Fibroblast of pulmonary artery (primary cell): Measurements from ENCODE around the gene LPCAT2.

Source experiments
- DNase-seq: peaks from one replicate; pipeline ENCODE4 v3.0.0-alpha.2; 2010; ENCODE audit warnings: low read depth
- H3K4me3 ChIP-seq: replicated peaks from 2 replicates; pipeline ENCODE4 v1.5.1; 2011; ENCODE audit warnings: low read depth, mild to moderate bottlenecking, control low read depth, low read length, moderate library complexity
- CTCF ChIP-seq: IDR thresholded peaks from 2 replicates; pipeline ENCODE4 v1.5.1; 2011; ENCODE audit warnings: mild to moderate bottlenecking, control low read depth, low read length, inconsistent platforms; ENCODE audit errors: missing control alignments

Gene LPCAT2

DNA sequence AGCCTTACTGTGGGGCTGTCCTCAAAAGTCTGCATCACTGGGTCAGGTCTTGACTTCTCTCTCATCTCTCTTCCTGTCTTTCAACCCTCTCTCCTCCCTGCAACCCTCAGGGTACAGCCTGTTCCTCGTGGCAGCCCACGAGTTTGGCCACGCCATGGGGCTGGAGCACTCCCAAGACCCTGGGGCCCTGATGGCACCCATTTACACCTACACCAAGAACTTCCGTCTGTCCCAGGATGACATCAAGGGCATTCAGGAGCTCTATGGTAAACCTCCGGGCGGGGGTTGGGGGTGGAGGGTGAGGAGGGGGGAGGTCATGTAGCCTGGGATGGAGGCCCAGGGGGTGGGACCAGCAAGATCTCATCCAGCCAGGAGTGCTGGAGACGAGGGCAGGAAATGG lies 17.2 kb upstream of the LPCAT2 start:
- DNase-seq, result no peak
- no peak for TF ChIP-seq CTCF
- H3K4me3 ChIP-seq, result no peak overlapping the region

GRCh38 chr16:55492756-55493380 lies 16.0 kb upstream of the LPCAT2 start:
- no peak overlapping the region for H3K4me3 ChIP-seq
- TF ChIP-seq CTCF, result no peak
- no peak for DNase-seq

- TF ChIP-seq CTCF, result peak; percentile 50
- H3K4me3 ChIP-seq, result no peak overlapping the region
- DNase-seq, result peak; percentile 96
Measured at GRCh38 chr16:55494994-55495421, 13.9 kb upstream of the LPCAT2 start.

- no peak for DNase-seq
Measured at GRCh38 chr16:55495616-55496289, 13.1 kb upstream of the LPCAT2 start.

DNA sequence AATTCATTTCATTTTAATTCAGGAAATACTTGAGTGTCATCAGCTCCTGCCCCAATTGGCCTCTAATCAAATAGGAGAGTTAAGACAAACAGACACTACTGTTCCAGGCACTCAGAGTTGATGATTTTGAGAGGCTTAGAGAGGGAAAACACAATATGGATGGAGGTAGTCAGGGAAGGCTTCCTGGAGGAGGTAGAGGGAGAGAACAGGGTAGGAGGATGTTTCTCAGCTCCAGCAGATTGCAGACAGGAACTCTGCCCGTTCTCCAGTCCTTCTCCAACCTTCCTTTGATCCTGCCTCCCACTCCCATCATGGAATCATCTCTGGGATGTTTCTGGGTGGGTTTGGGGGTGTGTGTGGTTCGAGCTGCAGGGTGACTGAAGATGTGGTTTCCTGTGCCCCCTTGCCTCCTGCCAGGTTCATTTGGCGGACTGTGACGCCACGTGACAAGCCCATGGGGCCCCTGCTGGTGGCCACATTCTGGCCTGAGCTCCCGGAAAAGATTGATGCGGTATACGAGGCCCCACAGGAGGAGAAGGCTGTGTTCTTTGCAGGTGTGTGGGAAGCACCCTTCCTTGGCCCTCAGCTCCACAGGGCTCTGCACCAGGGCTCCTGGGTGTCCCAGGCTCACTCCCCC lies 12.2 kb upstream of the LPCAT2 start:
- DNase-seq, result no peak
- H3K4me3 ChIP-seq, result no peak overlapping the region

More at GRCh38 chr16:55495616-55496289, 13.1 kb upstream of the LPCAT2 start:
- no peak overlapping the region for H3K4me3 ChIP-seq
- no peak for TF ChIP-seq CTCF

DNA sequence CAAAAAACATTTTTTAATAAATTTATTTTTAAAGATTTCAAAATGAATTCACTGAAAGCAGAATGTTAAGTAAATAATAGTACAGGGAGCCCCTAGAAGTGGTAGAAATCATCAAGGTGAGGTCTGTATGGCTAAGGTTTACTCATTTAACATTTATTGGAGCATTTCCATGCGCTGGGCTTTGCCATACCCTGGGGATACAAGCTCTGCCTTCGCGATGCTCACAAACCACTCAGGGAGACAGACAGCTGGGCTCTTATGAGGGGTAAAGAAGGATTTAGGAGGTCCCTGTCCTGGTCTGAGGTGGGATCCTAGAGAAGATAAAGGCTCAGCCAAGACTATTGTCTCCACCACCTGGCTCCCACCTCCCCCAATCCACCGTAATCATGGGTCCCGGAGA lies 11.3 kb upstream of the LPCAT2 start:
- DNase-seq, result no peak
- TF ChIP-seq CTCF, result no peak
- H3K4me3 ChIP-seq, result no peak overlapping the region

More for the DNA sequence above, 12.2 kb upstream of the LPCAT2 start:
- TF ChIP-seq CTCF, result no peak
